GM12878 (cell line): ENCODE results near the gene TRAPPC2. TPM values are rescaled to one million over a fixed set of nuclear protein-coding genes. Genes with fewer than 3 reads are reported as not detected.

Experiments
- ATAC-seq: fragments of 200-7000 bp; cut with Tn5 transposase; 3 replicates; pipeline ENCODE4 v1.9.1; 2020; ENCODE audit warnings: mild to moderate bottlenecking, moderate library complexity
- BruUV-seq: library from RNA; stranded (reverse); fragments of 400-500 nt; replicated peaks from 2 replicates; lab custom pipeline; 2021; lab: Mats Ljungman, UMichigan
- CTCF ChIA-PET: fragments of 300-600 bp; sonication (Branson Sonifier 250); formaldehyde crosslinking; extraction: SDS; loops from one replicate; lab custom pipeline; 2021; ENCODE audit warnings: inconsistent platforms; lab: Yijun Ruan, JAX
- POLR2A ChIA-PET: fragments of 350-600 bp; formaldehyde crosslinking; extraction: SDS; loops from one replicate; lab custom pipeline; 2021; ENCODE audit warnings: inconsistent platforms; lab: Charles Lee
- RAD21 ChIA-PET: fragments of 300-600 bp; sonication (Branson Sonifier 250); formaldehyde crosslinking; loops from one replicate; lab custom pipeline; 2023; ENCODE audit warnings: antibody characterized with exemption; ENCODE audit not compliant: unreplicated experiment; lab: Charles Lee
- SMC1A ChIA-PET: fragments of 300-600 bp; sonication (Branson Sonifier 250); formaldehyde crosslinking; loops from one replicate; lab custom pipeline; 2023; ENCODE audit not compliant: unreplicated experiment, uncharacterized antibody; lab: Charles Lee
- DNase-seq: peaks from one replicate; pipeline ENCODE4 v3.0.0-alpha.2; 2011; ENCODE audit warnings: low read depth, low spot score
- FAIRE-seq: peaks from 3 replicates; lab custom pipeline; 2011; peaks lifted over from hg19 to GRCh38; lab: Jason Lieb, UNC
- H2AFZ ChIP-seq: 2 replicates; pipeline ENCODE4 v1.6.0; 2011; ENCODE audit warnings: low read depth, low read length, control low read depth; ENCODE audit not compliant: control insufficient read depth
- H3K27ac ChIP-seq: 2 replicates; pipeline ENCODE4 v1.5.1; 2011; ENCODE audit warnings: control low read depth; ENCODE audit not compliant: control insufficient read depth, insufficient read depth
- H3K27me3 ChIP-seq, 2 experiments: replicated peaks in 1 of 2; 2 replicates each; pipeline versions ENCODE4 v1.6.0 to v1.6.1; 2011; ENCODE audit warnings: low read length in 1 of 2; ENCODE audit not compliant: control insufficient read depth in 2 of 2, insufficient read depth in 2 of 2
- H3K36me3 ChIP-seq, 2 experiments: 2 replicates each; pipeline ENCODE4 v1.5.1; 2011; ENCODE audit warnings: low read length in 1 of 2; ENCODE audit not compliant: control insufficient read depth in 2 of 2, insufficient read depth in 2 of 2
- H3K4me1 ChIP-seq: 2 replicates; pipeline ENCODE4 v1.6.1; 2011; ENCODE audit warnings: mild to moderate bottlenecking, low read length, moderate library complexity, mixed read lengths; ENCODE audit not compliant: control insufficient read depth, insufficient read depth
- H3K4me2 ChIP-seq: 2 replicates; pipeline ENCODE4 v1.6.0; 2011; ENCODE audit warnings: control low read depth; ENCODE audit not compliant: control insufficient read depth, insufficient read depth
- H3K4me3 ChIP-seq: fragments of 200-600 bp; sonication (generic); 2 replicates; pipeline ENCODE4 v1.5.1; 2016
- H3K79me2 ChIP-seq: 2 replicates; pipeline ENCODE4 v1.6.0; 2011; ENCODE audit warnings: low read length; ENCODE audit not compliant: control insufficient read depth, insufficient read depth
- H3K9ac ChIP-seq: 2 replicates; pipeline ENCODE4 v1.8.0; 2011; ENCODE audit warnings: low read length, control low read depth, mixed read lengths; ENCODE audit not compliant: control insufficient read depth, insufficient read depth
- H3K9me3 ChIP-seq: replicated peaks from 3 replicates; pipeline ENCODE4 v1.5.1; 2011; ENCODE audit warnings: mild to moderate bottlenecking, low read length; ENCODE audit not compliant: control insufficient read depth, insufficient read depth
- H4K20me1 ChIP-seq: 2 replicates; pipeline ENCODE4 v1.6.0; 2011; ENCODE audit not compliant: control insufficient read depth, insufficient read depth
- CREB1 ChIP-seq: IDR thresholded peaks from 2 replicates; pipeline ENCODE4 v1.6.1; 2012; ENCODE audit warnings: low read depth, mild to moderate bottlenecking, inconsistent platforms
- TARDBP ChIP-seq: IDR thresholded peaks from 2 replicates; pipeline ENCODE4 v1.6.1; 2016; ENCODE audit warnings: borderline replicate concordance
- USF2 ChIP-seq: IDR thresholded peaks from 2 replicates; pipeline ENCODE4 v1.6.1; 2011; ENCODE audit warnings: low read depth, low read length, improper control_type of control experiment, borderline replicate concordance
- ZBTB40 ChIP-seq: fragments of 450-650 bp; IDR thresholded peaks from 2 replicates; pipeline ENCODE4 v1.6.1; 2016; ENCODE audit warnings: mild to moderate bottlenecking, moderate library complexity, borderline replicate concordance
- WGBS: methylation state at CpG from one replicate; pipeline ENCODE4 v1.1.6; 2016; ENCODE audit warnings: low lambda C conversion rate; ENCODE audit not compliant: insufficient replicate concordance, insufficient coverage; ENCODE audit errors: missing lambda C conversion rate; 5-methylcytosine and 5-hydroxymethylcytosine counted together
- in situ Hi-C: fragments of 300-500 bp; cut with MboI; formaldehyde crosslinking; loops from 9 replicates; pipeline ENCODE4 v1.14.3; 2018; ENCODE audit warnings: mixed read lengths
- intact Hi-C: fragments of 100-400 bp; cut with micrococcal nuclease; formaldehyde crosslinking; loops from one replicate; pipeline ENCODE4 v1.14.2; 2022; ENCODE audit not compliant: unreplicated experiment
- polyA plus RNA-seq, 11 experiments: library from polyadenylated mRNA; depleted of rRNA in 4 of 11; unstranded in 6 of 11; stranded (reverse) in 5 of 11; fragments of >200 nt; fragmentation: Nextera tagmentation in 4 of 11; fragmentation: Illumina TruSeq in 1 of 11; extraction: Ambion mirVana in 4 of 11; extraction: Trizol in 1 of 11; gene quantifications; 1 replicate in 1 of 11; 2 replicates in 10 of 11; pipeline versions ENCODE4 v1.2.1 to v1.2.3, GENCODE V29; 2011 to 2016; ENCODE audit warnings: inconsistent platforms in 2 of 11, missing spikeins in 2 of 11, low read depth in 1 of 11
- total RNA-seq, 4 experiments: library from RNA; depleted of rRNA in 3 of 4; stranded (reverse); fragments of >200 nt in 3 of 4; fragmentation: Illumina TruSeq in 1 of 4; extraction: Trizol in 1 of 4; gene quantifications; 2 replicates each; pipeline versions ENCODE4 v1.2.1 to v1.2.3, GENCODE V29; 2013 to 2021

TRAPPC2 gene
- total and polyA plus RNA-seq, 10 of the 15 experiments (the other 5 are each of a cell fraction or from before 2014, with no cell fraction given): 12.4 to 28.4 (median 21.3) TPM

- H2AFZ ChIP-seq: no peak overlapping the region
- no peak overlapping the region; the same call in 1 of the 2 replicates for H3K4me2 ChIP-seq
- H3K79me2 ChIP-seq: peaks cover 5% of the 10 kb centered on the region; the same call in 1 of the 2 replicates
- no TSS peak for BruUV-seq
- DNase-seq (no peak), FAIRE-seq (no peak), ATAC-seq (no peak)
- no peaks in the 10 kb centered on the region for H4K20me1 ChIP-seq
- ChIA-PET POLR2A (no interaction called here), RAD21 (interaction anchor here (1.0 to 6.4 kb wide), 3 partner anchors 30 to 365 kb away, joined by 4 to 103 read pairs (median 4); partner anchors contain the start of genes OFD1 and TRAPPC2), SMC1A (interaction anchor here (0.9 to 6.5 kb wide), 4 partner anchors 18 to 82 kb away, joined by 3 to 115 read pairs (median 5); no protein-coding TSS in a partner anchor), CTCF (interaction anchor here (1.3 to 1.8 kb wide), 3 partner anchors 20 to 82 kb away, joined by 4 to 6 read pairs (median 5); no protein-coding TSS in a partner anchor)
- no peak overlapping the region for H3K4me3 ChIP-seq
- peaks cover 40% of the 10 kb centered on the region for H3K4me1 ChIP-seq
- no peaks in the 10 kb centered on the region for H3K27me3 ChIP-seq
- H3K36me3 ChIP-seq: peaks cover 0 to 4% of the 10 kb centered on the region in 2 experiments; a peak in 1 of 4 replicates
- TF ChIP-seq USF2: no peak
- TF ChIP-seq TARDBP: no peak
- TF ChIP-seq ZBTB40: no peak
- TF ChIP-seq CREB1: no peak
- intact Hi-C loops: loop anchor here (10.0 kb wide), 1 partner anchor 722 kb away; no protein-coding TSS in a partner anchor
- in situ Hi-C loops: loop anchor here (25.0 kb wide), 1 partner anchor 705 kb away; no protein-coding TSS in a partner anchor
- H3K27ac ChIP-seq: no peak overlapping the region
- H3K9ac ChIP-seq: no peak overlapping the region
- H3K9me3 ChIP-seq: no peaks in the 10 kb centered on the region
- WGBS: 51% methylated on average over 3 of the region's 3 CpGs
Measured at GRCh38 chrX:13666836-13667235, 67.6 kb downstream of the TRAPPC2 start.
